Suprapubic skin (tissue), 4 donors: Measurements from ENCODE around the gene ZNF611.

ENCODE experiments used
- EP300 ChIP-seq: sonication (generic); formaldehyde crosslinking; IDR thresholded peaks from one replicate; pipeline ENCODE4 v1.6.1; 2017; ENCODE audit warnings: antibody characterized with exemption
- POLR2A ChIP-seq, 2 donors: fragments of 450-650 bp; IDR thresholded peaks; one replicate each; pipeline ENCODE4 v1.6.1; 2017; ENCODE audit warnings: antibody characterized with exemption in 2 of 2, mild to moderate bottlenecking in 2 of 2, moderate library complexity in 2 of 2
- POLR2AphosphoS5 ChIP-seq, 3 donors: sonication (generic); formaldehyde crosslinking; IDR thresholded peaks; one replicate each; pipeline ENCODE4 v1.6.1; 2017; ENCODE audit warnings: antibody characterized with exemption in 3 of 3
- TF ChIP-seq, protein P1 (sequence below), 2 donors: fragments of 200-600 bp in 1 of 2; fragments of 450-650 bp in 1 of 2; sonication (generic) in 1 of 2; IDR thresholded peaks; one replicate each; pipeline ENCODE4 v1.5.1; 2016 to 2019; ENCODE audit warnings: antibody characterized with exemption in 2 of 2, mild to moderate bottlenecking in 1 of 2, moderate library complexity in 1 of 2

DNA sequence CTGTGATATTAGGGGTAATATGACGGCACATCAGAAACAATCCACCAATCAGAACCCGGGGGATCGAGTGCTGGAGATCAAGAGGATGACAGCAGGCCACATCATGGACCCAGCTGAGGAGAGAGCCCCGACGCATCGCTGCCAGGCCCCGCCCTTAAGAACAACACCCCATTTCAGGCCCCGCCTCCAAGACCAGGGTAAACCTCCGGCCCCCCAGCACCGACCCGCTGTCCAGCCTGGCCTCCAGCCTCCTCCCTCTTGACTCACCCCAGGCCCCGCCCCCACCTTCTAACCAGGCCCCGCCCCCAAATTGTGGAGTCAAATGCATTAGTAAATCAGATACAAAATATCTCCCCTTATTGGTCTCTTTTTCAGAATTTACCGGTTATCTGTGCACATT is 4.7 kb upstream of the ZNF611 start:
- TF ChIP-seq POLR2AphosphoS5 (IDR thresholded peaks at IDR 0.05) (no peak), POLR2A (IDR thresholded peaks at IDR 0.05) (no peak), EP300 (no peak)
- TF ChIP-seq, protein P1, sequence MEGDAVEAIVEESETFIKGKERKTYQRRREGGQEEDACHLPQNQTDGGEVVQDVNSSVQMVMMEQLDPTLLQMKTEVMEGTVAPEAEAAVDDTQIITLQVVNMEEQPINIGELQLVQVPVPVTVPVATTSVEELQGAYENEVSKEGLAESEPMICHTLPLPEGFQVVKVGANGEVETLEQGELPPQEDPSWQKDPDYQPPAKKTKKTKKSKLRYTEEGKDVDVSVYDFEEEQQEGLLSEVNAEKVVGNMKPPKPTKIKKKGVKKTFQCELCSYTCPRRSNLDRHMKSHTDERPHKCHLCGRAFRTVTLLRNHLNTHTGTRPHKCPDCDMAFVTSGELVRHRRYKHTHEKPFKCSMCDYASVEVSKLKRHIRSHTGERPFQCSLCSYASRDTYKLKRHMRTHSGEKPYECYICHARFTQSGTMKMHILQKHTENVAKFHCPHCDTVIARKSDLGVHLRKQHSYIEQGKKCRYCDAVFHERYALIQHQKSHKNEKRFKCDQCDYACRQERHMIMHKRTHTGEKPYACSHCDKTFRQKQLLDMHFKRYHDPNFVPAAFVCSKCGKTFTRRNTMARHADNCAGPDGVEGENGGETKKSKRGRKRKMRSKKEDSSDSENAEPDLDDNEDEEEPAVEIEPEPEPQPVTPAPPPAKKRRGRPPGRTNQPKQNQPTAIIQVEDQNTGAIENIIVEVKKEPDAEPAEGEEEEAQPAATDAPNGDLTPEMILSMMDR (IDR thresholded peaks at IDR 0.05), result no peak
